MV-4-11 (cell line): ENCODE results near the gene DEDD2.

ENCODE experiments used
- DNase-seq: peaks from one replicate; lab custom pipeline; 2025; lab: John Stamatoyannopoulos, UW

DEDD2 gene

GRCh38 chr19:42248270-42249148 is 31.0 kb upstream of the DEDD2 start:
- no peak for DNase-seq

- DNase-seq: no peak
Observed at GRCh38 chr19:42247640-42248199, 30.2 kb upstream of the DEDD2 start.

GRCh38 chr19:42246922-42247639 is 29.6 kb upstream of the DEDD2 start:
- no peak for DNase-seq

- DNase-seq: no peak
Observed at GRCh38 chr19:42246143-42246921, 28.9 kb upstream of the DEDD2 start.

GRCh38 chr19:42245231-42245630 is 27.8 kb upstream of the DEDD2 start:
- DNase-seq: no peak

- DNase-seq: peak; percentile 98
Observed at GRCh38 chr19:42244347-42245220, 27.1 kb upstream of the DEDD2 start.

- peak; percentile 99 for DNase-seq
Observed at GRCh38 chr19:42242512-42243409, 25.3 kb upstream of the DEDD2 start, which contains the start of gene GSK3A. TSS of gene GSK3A (minus strand) at chr19:42242602. CDS start at chr19:42242465, 137 bp downstream.

- no peak for DNase-seq
Observed at GRCh38 chr19:42242069-42242511, 24.6 kb upstream of the DEDD2 start.

GRCh38 chr19:42241279-42241678 is 23.8 kb upstream of the DEDD2 start:
- DNase-seq: no peak

GRCh38 chr19:42239544-42240220 is 22.2 kb upstream of the DEDD2 start:
- DNase-seq: no peak

GRCh38 chr19:42235181-42235580 is 17.7 kb upstream of the DEDD2 start:
- no peak for DNase-seq

- DNase-seq: no peak
Observed at GRCh38 chr19:42234364-42234763, 16.9 kb upstream of the DEDD2 start.

GRCh38 chr19:42233678-42234292 is 16.3 kb upstream of the DEDD2 start:
- no peak for DNase-seq

- DNase-seq: no peak
Observed at GRCh38 chr19:42233106-42233505, 15.6 kb upstream of the DEDD2 start.

- no peak for DNase-seq
Observed at GRCh38 chr19:42232435-42232834, 15.0 kb upstream of the DEDD2 start.

- no peak for DNase-seq
Observed at GRCh38 chr19:42230571-42230970, 13.1 kb upstream of the DEDD2 start.

GRCh38 chr19:42229855-42230351 is 12.4 kb upstream of the DEDD2 start:
- peak; percentile 47 for DNase-seq

- DNase-seq: no peak
Observed at GRCh38 chr19:42229301-42229854, 11.9 kb upstream of the DEDD2 start.
